GM18519 (cell line): ENCODE results near the gene DCAF17.
A peak's percentile ranks its signal among the peaks of the same experiment; 100 is the strongest.
"Not testable (repeated sequence)": the region's sequence is repeated elsewhere in the genome, so short reads cannot be mapped to it uniquely, and the experiment has no call there.

Source experiments
- ATAC-seq: cut with Tn5 transposase; IDR thresholded peaks from one replicate; pipeline ENCODE4 v1.9.1; 2021; ENCODE audit warnings: mild to moderate bottlenecking, moderate library complexity; ENCODE audit not compliant: unreplicated experiment, low FRiP score

The DCAF17 gene

DNA sequence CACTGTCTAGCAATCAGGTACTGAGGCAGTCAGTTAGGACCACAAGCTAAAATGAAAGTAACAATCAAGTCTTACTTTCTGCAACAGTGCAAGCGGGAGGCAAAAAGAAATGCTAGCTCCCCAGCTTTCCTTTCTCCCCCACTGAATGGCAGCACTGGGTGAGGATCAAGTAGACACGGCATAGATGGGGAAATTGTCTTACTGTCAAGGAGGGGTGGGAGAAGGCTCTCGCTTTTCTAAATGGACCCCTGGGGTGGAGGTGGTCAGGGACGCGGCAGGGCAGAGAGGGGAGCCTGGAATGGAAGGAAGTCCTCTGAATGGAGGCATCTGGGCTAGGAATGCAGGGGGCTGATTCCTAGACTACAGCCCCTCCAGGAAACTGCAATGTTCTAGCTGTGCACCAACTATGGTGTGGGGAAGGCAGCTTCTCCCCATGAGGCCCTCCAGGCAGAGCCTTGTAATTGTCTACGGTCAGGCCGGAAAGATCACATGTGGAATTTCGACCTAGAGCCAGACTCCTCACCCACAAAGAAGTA, 24.5 kb upstream of the DCAF17 start:
- ATAC-seq = no peak

DNA sequence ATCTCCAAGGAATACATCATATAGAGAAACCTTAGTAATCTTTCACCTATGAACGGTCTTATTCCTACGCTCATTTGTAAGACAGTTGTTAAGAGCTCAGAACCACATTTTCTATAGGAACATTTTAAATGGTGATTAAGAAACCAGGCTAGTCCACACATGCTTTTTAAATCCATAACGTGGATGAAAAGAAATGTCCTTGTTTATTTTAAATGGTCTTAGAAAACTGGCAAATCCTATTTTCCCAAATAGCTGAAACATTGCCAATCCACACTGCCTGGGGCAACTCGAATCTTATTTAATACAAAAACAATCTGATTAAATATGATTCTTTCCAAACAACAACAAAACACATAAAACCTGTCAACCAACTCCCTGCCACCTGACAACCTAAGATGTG, 23.9 kb upstream of the DCAF17 start:
- ATAC-seq = no peak

DNA sequence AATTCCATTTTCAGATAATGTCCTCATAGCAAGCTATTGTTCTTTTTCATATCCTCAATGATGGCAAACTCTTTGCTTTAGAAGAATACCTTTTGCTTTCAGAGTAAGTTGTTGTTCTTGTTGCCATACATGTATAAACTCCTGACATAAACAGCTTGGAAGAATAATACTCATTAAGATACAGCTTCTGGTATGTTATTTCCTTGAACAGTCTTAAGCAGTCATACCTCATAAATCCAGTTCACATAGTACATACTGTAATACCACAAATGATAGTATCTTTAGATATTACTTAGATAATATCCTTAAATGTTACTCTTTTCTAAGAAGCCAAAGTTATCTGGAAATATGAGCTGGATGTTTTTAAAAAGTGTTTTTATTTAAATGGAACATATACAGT, 23.4 kb upstream of the DCAF17 start:
- ATAC-seq = no peak

- no peak for ATAC-seq
These were observed 22.8 kb upstream of the DCAF17 start for GRCh38 chr2:171411214-171411613.

- no peak for ATAC-seq
These were observed 22.1 kb upstream of the DCAF17 start for GRCh38 chr2:171411791-171412483.

GRCh38 chr2:171412571-171413175, 21.4 kb upstream of the DCAF17 start:
- no peak for ATAC-seq

DNA sequence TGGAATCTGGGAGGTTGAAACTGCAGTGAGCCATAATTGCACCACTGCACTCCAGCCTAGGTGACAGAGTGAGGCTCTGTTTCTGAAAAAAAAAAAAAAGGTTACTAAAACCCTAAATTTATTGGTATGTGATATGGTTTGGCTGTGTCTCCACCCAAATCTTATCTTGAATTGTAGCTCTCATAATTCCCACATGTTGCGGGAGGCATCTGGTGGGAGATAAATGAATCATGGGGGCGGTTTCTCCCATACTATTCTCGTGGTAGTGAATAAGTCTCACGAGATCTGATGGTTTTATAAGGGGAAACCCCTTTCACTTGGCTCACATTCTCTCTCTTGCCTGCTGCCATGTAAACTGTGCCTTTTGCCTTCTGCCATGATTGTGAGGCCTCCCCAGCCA, 19.4 kb upstream of the DCAF17 start:
- ATAC-seq = not testable (repeated sequence)

- peak; percentile 71 for ATAC-seq
These were observed 17.8 kb upstream of the DCAF17 start for GRCh38 chr2:171416009-171416926.

- no peak for ATAC-seq
These were observed 14.7 kb upstream of the DCAF17 start for GRCh38 chr2:171419333-171419732.

DNA sequence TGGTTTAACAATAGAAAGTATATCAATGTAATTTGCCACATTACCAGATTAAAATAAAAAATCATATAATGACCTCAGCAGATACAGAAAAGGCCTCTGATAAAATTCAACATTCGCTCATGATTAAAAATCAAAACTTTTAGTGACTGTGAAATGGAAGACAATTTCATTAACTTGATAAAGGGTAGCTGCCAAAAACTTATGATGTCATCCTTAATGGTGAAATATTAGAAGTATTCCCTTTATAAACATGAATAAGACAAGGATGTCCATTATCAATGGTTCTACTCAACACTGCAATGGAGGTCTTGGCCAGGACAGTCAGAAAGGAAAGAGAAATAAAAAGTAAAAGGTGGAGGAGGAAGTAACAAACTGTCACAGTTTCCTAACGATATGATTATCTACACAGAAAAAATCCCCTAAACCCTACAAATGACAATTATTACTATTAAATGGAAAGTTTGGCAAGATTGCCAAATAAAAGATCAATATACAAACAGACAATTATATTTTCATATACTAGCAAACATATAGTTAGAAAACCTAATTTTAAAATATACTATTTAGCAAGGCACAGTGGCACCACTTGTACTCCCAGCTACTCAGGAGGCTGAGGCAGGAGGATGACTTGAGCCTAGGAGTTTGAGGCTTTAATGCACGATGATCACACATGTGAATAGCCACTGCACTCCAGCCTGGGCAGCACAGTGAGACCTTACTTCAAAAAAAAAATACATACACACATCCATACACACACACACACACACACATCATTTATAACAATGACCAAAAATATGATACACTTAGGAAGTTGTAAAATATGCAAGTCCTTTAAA, 13.1 kb upstream of the DCAF17 start:
- no peak for ATAC-seq

- not testable (repeated sequence) for ATAC-seq
These were observed 11.1 kb upstream of the DCAF17 start for GRCh38 chr2:171422710-171423495.

- no peak for ATAC-seq
These were observed 3.3 kb upstream of the DCAF17 start for GRCh38 chr2:171430516-171431410.

DNA sequence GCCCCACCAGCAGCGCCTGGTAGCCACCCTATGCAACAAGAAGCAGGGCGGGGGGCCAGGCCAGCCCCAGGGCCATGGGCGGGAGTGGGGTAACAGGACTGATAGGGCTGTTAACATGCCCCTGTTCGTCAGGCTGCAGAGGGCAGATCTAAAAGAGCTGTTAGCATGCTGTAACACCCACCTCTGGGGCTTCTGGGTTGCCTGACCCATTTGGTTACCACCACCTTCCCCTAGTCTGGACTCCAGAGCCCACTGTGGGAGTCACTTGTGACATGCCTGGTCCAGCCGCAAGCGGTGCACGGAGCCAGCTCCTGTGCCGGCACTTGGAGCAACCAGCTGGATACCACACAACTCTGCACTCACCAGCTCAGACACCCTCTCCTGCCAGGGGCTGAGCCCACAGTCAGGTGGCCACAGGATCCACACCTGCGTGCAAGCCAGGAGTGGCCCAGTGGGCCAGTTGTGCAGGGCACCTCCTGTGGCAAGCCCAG, 2.3 kb upstream of the DCAF17 start:
- ATAC-seq = no peak

DNA sequence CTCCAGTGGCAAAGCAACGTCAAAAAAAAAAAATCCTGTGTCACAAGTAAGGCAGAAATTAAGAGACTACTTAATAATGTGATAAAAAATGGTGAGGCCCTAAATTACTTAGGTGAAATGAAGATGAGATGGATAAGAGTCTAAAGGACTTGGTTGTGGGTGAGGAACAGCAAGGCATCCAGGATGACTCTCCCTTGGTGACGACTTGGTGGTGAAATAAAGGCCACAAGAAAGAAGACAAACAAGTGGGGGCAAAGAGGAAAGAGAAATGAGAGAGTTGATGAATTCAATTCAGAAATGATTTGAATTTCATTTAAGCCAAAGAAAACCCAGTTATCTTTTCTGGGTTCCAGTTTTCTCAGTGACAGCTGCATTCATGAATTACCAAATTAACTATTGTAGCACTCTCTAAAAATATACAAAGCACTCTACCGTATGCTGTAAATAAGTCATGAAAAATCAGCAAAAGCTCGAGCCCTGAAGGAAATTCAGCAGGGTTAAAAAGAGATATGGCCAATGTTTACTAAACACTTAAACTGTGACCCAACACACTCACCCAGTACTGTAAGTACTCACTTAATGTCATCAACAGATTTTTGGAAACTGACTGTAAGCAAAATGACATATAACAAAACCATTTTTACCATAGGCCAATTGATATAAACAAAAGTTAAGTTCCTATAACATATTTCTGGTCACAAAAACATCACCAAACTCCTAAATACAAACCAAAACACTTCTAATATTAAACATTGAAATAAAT, 1.6 kb upstream of the DCAF17 start:
- no peak for ATAC-seq

GRCh38 chr2:171432969-171433762, 860 bp upstream of the DCAF17 start:
- ATAC-seq = no peak

- no peak for ATAC-seq
These were observed 338 bp upstream of the DCAF17 start, which contains the start of gene METTL8 for GRCh38 chr2:171433763-171434012. METTL8 (minus strand) TSS chr2:171433990; CDS start chr2:171392185, 41,805 bp downstream.

GRCh38 chr2:171436307-171436706, 2.3 kb downstream of the DCAF17 start:
- ATAC-seq = no peak
